GM10266 (cell line): Measurements from ENCODE around the gene CUL9.

ENCODE experiments used
- DNase-seq: peaks from one replicate; pipeline ENCODE4 v3.0.0; 2012; ENCODE audit errors: extremely low spot score
- TF ChIP-seq, protein P1 (sequence below): IDR thresholded peaks from 2 replicates; pipeline ENCODE4 v1.5.1; 2012; ENCODE audit warnings: mild to moderate bottlenecking, low read depth; ENCODE audit not compliant: control insufficient read depth, insufficient read depth; ENCODE audit errors: missing control alignments

CUL9 gene

DNA sequence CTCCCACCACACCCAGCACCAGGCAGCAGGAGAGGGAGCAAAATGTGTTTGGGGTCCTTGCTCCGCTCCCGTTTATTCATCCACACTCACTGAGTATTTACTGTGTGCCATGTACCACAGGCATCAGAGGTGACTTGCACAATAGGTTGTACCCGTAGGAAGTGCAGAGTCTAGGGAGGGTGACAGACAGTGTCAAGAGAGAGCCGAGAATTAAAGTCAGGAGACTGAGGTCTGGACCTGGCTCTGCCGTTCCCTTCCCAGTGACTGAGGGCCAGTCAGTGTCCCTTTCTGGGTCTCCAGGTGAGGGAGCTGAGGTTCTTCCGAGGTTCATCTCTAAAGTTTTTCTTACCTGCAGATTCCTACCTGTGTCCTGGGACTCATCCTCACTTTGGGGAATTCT, 83.6 kb downstream of the CUL9 start:
- TF ChIP-seq, protein P1, sequence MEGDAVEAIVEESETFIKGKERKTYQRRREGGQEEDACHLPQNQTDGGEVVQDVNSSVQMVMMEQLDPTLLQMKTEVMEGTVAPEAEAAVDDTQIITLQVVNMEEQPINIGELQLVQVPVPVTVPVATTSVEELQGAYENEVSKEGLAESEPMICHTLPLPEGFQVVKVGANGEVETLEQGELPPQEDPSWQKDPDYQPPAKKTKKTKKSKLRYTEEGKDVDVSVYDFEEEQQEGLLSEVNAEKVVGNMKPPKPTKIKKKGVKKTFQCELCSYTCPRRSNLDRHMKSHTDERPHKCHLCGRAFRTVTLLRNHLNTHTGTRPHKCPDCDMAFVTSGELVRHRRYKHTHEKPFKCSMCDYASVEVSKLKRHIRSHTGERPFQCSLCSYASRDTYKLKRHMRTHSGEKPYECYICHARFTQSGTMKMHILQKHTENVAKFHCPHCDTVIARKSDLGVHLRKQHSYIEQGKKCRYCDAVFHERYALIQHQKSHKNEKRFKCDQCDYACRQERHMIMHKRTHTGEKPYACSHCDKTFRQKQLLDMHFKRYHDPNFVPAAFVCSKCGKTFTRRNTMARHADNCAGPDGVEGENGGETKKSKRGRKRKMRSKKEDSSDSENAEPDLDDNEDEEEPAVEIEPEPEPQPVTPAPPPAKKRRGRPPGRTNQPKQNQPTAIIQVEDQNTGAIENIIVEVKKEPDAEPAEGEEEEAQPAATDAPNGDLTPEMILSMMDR = no peak
- DNase-seq = no peak

- TF ChIP-seq, protein P1 = no peak
- DNase-seq = no peak
These were observed 85.8 kb downstream of the CUL9 start for GRCh38 chr6:43267619-43268354.

GRCh38 chr6:43268355-43268700, 86.3 kb downstream of the CUL9 start:
- no peak for DNase-seq
- TF ChIP-seq, protein P1 = no peak

- TF ChIP-seq, protein P1 = no peak
- no peak for DNase-seq
These were observed 86.8 kb downstream of the CUL9 start for GRCh38 chr6:43268782-43269272.

DNA sequence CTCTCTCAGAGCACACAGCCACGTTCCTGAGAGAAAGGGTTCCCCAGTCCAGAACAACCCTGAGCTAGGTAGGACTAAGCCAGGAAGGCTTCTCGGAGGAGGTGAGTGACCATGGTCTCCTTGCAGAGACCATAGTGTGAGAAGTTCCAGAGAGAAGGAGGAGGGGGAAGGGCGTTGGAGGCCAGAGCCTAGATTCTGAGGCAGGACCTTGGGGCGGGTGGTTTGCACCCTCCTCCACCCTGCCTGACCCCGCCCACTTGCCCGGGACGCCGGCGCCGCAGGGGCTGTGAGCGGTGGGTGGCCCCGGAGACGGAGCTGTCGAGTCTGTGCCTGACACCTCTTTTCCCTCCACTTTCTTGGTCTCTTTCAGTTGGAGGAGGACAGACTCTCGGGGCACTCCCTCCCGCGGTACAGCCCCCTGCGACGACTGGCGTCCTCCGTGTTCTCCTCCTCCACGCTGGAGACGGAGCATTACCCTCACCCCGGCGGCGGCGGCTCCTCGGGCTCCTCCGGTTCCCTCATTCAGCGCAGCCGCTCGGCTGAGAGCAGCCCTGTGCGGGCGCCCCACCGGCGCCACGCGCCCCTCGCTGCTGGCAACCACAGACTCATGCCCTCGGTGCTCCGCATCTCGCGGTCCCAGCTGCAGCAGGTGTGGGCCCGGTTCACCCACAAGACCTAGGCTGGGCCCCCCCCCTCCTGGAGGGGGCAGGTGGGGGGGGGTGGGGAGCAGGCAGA, 87.4 kb downstream of the CUL9 start:
- no peak for DNase-seq
- TF ChIP-seq, protein P1 = no peak

DNA sequence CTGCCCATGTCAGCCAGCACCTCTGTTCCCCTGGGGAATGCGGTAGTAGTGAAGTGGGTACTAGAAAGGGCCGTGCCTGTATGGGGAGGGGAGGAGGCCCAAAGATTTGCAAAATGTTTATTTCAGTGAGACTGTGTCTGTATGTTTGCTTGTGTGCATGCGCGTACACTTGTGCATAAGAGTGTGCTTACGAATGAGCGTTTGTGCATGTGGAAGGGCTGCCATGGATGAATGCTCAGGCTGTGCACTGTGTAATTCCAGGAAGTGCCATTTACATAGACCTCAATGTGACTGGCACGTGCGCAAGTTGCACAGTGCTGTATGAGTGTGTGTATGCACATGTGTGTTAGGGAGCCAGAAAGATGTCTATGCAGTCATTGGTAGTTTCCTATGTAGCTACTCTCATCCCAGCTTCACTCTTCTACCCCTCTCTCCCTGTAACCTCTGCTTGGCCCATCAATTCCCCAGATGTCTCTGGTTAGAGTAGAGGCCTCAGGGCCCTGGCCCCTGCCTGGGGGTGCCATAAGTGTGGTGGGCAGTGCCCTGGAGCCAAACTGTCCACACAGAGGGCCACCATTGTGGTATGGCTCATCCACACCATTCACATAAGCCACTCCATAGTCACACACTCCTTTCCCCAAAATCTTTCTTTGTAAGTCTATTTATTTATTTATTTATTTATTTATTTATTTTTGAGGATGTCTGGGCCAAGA, 89.3 kb downstream of the CUL9 start:
- TF ChIP-seq, protein P1 = no peak
- no peak for DNase-seq
